GM21529 (cell line): ENCODE measurements around the gene FKBP2.

ENCODE experiments used
- ATAC-seq: cut with Tn5 transposase; IDR thresholded peaks from one replicate; pipeline ENCODE4 v1.9.1; 2021; ENCODE audit not compliant: unreplicated experiment

FKBP2 gene

DNA sequence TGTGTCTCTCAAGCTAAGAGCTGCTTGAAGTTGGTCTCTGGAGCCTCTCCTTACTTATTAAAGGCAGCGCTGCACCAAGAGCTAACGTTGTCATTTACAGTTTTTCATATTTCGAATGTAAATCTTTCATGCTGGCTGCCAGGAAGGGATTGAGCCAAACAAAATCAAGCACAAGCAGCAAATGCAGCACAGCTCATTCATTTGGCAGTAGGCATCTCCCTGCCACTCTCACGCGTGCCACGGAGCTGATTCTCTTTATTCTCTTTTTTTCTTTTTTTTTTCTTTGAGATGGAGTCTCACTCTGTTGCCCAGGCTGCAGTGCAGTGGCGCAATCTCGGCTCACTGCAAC lies 8.0 kb upstream of the FKBP2 start:
- ATAC-seq: no peak

DNA sequence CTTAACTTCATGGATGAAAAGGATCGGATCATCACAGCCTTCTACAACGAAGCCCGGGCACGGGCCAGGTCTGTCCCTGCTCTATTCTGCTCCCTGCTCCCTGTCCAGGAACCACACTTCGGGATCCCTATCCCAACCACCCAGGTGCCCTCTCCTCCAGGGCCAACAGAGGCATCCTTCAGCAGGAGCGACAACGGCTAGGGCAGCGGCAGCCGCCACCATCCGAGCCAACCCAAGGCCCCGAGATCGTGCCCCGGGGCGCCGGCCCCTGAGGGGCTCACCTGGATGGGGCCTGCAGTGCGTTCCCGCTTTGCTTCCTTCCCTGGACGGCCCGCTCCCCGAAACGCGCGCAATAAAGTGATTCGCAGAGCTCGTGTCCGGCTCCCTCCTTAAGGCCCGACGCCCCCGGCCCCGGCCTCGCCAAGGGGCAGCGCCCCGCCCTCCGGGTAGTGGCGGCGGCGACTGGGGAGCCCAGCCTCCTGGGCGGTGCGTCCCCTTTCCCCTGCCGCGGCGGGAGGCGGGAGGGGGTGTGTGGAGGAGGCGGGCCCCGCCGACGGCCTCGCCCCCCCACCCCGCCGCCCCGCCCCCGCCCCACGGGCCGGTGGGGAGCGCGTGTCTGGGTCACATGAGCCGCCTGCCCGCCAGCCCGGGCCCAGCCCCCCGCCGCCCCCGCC lies 6.8 kb upstream of the FKBP2 start, which contains the start of gene VEGFB:
Gene VEGFB (plus strand): TSS at position 672 of the 674 bp plus-strand sequence. CDS start 250 bp downstream, outside the sequence.
- ATAC-seq: no peak

DNA sequence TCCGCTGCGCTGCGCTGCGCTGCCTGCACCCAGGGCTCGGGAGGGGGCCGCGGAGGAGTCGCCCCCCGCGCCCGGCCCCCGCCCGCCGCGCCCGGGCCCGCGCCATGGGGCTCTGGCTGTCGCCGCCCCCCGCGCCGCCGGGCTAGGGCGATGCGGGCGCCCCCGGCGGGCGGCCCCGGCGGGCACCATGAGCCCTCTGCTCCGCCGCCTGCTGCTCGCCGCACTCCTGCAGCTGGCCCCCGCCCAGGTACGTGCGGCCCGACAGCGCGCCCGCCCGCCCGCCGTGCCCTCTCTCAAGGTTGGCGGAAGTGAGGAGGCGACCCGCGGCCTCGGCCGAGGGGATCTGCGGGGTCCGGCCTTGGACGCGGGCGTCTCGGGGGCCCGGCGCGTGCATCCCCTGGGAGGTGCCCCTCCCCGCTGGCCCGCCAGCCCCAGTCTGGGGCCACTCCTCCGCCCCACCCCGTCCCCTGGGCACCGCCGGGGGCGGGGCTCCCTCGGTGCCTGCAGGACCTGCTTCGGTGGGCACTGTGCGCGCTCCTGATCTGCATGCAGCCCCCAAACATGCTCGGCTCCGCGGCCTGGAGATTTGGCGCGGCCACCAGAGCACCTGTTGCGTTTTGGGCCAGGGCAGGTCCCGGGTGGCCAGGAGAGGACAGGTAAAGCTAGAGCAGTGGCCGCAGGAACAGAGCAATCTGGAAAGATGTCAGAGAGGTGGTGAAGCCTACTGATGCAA lies 6.1 kb upstream of the FKBP2 start:
- no peak for ATAC-seq

DNA sequence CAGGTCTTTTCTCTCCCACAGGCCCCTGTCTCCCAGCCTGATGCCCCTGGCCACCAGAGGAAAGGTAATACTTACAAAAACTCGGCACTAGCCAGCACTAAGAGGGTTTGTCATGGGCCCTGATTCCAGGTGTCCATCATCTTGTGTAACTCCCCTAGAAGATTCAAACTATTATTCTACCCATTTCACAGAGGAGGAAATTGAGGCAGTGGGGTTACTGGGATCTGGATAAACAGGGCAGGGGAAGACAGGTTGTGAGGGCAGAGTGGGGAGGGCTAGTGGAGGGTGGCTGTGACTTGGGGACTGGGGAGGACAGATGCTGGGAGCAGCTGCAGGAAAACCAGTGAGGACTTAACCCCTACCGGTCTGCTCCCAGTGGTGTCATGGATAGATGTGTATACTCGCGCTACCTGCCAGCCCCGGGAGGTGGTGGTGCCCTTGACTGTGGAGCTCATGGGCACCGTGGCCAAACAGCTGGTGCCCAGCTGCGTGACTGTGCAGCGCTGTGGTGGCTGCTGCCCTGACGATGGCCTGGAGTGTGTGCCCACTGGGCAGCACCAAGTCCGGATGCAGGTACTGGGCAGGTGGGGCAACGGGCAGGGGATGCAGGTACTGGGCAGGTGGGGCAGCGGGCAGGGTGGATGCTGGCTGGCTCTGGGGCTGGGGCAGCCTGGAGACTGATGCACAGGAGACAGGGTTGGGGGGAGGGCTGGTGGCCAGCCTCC lies 5.3 kb upstream of the FKBP2 start:
- no peak for ATAC-seq

DNA sequence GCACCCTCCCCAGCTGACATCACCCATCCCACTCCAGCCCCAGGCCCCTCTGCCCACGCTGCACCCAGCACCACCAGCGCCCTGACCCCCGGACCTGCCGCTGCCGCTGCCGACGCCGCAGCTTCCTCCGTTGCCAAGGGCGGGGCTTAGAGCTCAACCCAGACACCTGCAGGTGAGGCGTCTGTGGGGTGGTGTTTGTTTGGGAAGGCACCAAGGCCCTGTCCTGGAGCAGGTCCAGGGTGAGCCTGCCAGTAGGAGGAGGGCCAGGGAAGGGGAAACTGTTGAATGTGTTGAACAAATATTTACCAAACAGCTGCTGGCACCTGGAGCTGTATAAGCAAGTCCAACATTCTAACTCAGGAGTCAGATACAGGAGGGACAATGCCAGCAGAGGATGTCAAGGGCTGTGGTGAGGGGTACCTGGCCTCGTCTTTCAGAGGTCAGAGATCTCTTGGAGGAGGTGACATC lies 3.4 kb upstream of the FKBP2 start:
- ATAC-seq: no peak

DNA sequence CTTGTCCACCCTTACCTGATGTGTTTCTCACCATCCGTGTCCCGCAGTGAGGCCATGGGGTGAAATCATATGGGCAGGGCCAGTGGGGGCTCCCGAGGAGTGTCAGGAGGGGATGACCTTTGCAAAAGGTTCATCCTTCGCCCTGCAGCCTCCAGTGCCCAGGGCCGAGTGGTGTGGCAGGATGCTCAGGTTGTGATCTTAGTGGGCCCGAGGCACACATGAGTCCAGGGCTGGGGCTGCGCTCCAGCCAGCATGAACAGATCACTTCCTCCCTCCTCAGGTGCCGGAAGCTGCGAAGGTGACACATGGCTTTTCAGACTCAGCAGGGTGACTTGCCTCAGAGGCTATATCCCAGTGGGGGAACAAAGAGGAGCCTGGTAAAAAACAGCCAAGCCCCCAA lies 2.8 kb upstream of the FKBP2 start:
- no peak for ATAC-seq

DNA sequence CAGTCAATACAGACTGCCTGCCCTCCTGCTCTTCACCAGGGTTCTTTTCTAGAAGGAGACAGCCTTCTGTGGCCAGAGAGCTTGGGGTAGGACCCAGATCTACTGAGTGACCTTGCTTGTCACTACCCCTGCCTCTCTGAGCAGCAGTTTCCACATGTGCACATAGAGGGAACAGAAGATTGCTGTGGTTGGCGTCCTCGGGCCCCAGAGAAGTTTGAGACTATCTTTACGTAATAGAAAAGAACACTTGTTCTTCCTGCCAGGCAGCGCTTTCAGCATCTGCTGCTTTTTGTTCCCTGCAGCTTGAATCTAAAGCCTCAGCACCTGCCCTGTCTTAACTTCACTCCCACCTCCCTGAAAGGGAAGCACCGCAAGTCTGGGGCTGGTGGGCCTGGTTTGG lies 1.9 kb upstream of the FKBP2 start:
- ATAC-seq: no peak

DNA sequence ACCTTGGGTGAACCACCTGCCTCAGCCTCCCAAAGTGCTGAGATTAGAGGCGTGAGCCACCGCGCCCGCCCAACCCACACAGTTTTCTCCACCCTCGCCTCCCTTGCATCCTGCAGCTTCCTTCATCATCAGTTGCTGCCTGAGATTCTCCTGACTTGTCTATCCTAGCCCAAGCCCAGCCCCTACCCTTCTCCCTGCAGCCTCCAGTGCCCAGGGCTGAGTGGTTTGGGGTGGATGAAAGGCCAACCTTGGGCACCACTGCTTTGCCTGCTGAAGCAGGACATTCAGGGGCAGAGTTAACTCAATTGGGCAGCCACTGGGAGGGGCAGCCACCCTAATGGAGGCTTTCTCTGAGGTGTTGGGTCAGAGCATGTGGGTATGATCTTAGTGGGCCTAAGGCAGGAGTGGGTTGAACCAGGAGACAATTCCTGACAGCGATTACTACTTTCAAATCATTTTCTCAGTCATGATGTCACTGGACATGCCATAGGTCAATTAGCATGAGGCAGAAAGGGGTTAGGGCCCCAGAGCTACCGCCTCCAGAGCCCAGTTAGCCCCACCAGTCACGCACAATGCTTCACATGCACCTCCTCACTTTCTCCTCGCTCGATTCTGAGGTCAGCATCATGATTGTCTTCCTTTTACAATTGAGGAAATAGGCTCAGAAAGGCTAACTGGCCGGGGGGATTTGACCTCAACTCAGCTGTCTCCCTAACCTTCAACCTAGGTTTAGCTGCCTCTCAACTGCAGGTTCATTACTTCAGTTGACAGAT lies 1.0 kb upstream of the FKBP2 start:
- ATAC-seq: peak; percentile 14

DNA sequence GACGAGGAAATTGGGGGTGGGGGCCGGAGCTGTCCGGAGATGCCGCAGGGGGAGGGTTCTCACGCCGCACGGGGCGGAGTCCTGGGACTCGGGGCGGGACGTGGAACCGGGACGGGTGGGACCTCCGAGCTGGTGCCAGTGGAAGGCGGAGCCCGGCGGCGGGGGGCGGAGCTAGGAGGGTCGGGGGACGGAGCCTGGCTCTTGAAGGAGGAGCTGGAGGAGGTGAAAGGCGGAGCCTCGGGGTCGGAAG lies 271 bp downstream of the FKBP2 start:
- ATAC-seq: peak; percentile 58

DNA sequence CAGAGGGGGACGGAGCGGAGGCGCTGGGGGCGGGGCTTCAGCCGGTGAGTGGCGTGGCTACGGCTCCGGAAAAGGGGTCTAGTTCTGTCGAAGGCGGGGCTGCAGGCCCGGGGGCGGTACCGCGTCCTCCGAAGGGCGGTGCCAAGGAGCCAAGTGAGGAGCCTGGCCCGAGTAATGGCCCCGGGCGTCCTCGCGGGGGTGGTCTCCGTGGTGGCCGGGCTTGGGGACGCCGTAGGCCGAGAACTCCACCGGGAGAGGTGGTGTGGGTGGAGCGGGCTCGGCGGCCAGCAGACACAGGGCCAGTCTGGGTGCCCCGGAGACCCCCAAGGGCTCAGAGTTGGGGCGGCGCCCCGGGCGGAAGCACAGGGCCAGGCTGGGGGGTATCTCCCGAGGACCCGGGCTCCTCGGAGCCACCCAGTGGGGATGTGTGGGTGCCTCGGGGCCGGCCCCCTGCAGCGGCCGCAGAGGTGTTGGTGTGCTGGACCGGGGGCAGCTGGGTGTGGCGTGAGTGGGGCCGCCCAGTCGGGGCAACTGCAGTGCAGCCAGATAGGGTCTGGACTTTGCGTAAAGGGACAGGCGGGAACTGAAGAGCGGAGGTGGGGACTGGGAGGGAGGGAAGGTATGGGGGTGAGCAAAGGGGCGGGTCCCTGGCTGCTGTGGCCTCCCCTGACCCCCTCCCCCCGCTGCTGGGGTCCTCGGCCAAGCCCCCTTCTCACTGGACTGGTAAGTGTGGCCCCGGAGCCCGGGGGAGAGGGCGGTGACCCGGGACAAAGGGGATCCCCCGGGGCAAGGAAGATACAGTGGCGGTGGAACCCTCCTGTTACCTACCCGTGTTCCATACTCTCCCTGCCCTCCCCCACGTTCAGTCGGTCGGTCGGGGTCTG lies 838 bp downstream of the FKBP2 start:
- peak; percentile 4 for ATAC-seq

DNA sequence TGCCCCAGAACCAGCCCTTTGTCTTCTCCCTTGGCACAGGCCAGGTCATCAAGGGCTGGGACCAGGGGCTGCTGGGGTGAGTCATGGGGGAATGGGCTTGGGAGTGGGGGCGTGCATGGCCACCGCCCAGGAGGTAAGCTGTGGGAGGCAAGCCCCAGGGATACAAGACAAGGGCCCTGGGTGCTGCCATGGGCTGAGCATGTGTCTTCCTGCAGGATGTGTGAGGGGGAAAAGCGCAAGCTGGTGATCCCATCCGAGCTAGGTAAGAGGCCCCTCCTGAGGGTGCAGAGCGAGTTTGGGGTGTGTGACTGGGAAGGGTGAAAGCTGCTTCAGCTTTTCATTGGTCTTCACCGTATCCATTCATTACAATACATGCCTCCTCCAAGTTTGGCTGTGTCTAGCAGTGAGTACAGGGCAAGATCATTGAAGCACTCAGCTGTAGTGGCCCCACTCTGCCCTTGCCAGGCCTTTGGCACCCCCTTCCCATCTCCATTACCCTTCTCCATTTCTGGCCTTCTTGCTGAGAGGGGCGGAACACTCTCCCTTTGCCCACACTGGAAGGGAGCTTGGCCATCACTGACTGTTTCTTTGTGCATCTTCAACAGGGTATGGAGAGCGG lies 2.5 kb downstream of the FKBP2 start:
- ATAC-seq: no peak

DNA sequence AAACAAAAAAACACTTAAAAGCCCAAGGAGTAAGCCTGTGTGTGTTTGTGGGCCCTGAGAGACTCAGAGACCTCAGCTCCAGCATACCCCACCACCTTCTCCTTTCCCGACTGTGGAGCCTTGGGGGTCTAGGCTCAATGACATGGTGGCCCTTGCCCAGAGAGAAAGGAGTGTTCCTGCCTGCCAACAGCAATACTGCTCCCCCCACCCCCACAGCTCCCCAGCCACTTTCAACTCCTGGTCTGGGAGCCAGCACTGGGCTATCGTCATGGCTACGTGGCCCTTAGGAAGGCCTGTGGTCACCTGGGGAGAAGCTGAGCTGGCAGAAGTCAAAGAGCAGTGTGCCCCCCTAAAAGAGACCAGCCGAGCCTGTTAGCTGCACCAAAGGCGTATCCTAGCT lies 3.2 kb downstream of the FKBP2 start:
- ATAC-seq: no peak

DNA sequence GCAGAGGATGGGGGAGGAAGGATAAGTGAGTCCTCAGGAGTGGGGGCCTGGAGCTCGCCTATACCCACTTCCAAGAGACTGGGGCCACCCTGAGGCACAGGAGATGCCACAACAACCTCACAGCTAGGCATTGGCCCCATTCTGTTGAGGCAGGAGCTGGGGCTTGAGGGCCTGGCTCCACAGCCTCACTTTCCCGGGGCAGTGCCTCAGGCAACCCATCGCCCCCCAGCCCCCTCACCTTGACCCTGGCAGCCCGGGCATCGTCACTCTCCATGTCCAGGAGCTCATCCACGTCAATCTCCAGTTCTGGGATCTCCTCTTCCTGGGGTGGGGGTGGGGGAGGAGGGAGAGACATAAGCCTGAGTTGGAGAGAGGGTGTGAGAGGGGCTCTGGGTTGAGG lies 4.1 kb downstream of the FKBP2 start:
- ATAC-seq: no peak

DNA sequence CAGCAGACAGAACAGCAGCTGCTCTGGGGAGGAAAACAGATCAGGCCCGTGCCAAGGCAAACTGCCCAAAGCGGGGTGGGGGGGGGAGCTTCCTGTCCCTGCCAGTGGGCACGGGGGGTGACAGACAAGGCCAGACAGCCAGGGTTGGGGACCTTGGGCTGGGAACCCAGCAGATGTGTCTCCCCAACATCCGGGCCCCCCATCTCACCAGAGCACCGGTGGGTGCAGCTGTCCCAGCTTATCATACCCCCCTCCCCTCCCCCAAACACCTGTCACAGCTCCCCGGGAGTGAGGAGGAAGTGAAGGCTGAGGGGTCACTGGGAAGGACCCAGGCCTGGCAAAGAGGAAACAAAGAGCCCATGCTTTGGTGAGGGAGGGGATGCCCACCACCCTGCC lies 4.5 kb downstream of the FKBP2 start:
- ATAC-seq: no peak

DNA sequence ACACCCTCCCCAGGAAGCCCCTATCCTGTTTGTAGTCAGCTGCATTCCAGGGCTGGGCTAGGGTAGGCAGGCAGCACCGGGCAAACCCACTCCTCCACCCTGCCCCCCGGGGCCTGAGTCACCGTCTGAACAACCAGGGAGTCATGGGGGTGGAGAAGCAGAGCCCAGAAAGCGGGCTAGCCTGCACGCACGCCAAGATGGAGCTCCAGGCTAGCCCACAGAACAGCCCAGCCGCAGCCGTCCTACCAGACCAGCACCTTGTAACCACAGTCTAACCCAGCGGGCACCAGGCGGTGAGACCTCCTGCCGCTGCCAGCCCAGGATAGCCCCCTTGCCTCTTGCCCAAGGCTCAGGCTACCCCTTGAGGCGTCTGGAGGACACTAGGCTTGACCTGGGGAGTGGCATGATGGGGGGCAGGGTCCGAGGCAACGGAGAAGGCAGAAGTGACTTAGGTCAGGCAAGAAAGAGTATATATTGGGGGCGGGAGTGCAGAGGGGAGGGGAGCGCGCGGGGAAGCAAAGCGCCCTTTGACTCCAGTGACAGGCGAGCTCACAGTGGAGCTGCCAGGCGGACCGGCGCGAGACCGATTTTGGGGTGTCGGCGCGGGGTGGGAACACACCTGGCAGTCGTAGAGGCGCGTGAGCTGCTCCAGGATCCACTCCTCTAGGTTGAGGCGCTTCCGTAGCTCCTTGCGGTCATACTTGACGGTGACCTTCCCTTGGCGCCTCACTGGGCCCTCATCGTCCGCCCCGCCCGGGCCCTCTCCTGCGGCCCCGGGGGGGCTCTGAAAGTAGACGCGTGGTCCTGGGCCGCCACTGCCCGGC lies 5.1 kb downstream of the FKBP2 start:
- no peak for ATAC-seq

DNA sequence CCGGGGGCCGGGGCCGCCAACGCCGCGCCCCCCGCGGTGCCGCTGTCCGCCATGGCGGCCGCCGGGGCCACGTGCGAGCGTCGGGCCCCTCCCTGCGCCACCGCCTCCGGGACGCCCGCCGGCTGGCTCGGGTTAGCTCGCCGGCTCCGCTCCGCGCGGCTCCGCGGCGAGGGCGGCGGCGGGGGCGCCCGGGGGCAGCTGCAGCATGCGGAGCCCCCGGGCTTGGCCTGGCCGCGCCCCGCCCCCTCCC lies 5.7 kb downstream of the FKBP2 start:
- peak; percentile 3 for ATAC-seq

DNA sequence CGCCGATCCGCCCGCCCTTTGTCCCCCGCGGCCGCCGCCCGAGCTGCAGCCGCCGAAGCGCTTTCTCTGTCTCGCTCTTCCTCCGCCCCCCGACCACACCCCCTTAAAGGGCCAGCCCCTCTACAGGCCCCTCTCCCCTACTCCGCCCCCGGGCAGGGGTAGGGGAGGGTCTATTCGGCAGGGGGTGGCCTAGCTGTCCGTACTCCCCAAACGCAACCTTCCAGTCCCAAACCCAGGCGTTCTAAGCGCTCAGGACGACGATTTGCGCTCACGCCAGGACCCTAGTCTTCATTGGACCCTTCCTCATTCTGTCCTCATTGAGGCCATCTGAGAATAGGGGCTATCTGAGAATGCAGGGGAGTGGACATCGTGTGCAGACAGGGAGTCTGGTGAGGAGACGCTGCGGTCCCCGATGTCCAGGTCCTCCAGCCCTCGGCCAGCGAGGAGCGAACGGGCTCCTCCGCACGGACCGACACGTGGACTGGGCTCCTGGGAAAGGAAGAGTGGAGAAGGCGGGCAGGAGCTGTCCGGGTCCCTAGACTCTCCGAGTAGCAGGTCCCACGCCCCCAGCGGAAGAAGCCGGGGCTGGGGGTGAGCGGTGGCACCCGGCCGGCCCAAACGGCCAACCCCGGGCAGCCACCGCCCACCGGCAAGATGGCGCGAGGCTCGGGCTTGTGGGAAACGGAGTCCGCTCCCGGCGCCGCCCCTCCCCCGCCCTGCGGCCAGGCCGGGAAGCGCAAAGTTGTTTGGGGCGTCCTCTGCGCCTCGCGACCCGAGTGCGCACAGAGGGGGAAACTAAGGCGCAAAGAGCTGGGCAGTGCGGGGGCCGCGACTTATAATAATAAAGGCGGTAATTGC lies 6.2 kb downstream of the FKBP2 start, which contains the start of gene PPP1R14B:
Gene PPP1R14B (minus strand): TSS at position 73 of the 858 bp plus-strand sequence. CDS start 270 bp downstream, outside the sequence.
- peak; percentile 34 for ATAC-seq

DNA sequence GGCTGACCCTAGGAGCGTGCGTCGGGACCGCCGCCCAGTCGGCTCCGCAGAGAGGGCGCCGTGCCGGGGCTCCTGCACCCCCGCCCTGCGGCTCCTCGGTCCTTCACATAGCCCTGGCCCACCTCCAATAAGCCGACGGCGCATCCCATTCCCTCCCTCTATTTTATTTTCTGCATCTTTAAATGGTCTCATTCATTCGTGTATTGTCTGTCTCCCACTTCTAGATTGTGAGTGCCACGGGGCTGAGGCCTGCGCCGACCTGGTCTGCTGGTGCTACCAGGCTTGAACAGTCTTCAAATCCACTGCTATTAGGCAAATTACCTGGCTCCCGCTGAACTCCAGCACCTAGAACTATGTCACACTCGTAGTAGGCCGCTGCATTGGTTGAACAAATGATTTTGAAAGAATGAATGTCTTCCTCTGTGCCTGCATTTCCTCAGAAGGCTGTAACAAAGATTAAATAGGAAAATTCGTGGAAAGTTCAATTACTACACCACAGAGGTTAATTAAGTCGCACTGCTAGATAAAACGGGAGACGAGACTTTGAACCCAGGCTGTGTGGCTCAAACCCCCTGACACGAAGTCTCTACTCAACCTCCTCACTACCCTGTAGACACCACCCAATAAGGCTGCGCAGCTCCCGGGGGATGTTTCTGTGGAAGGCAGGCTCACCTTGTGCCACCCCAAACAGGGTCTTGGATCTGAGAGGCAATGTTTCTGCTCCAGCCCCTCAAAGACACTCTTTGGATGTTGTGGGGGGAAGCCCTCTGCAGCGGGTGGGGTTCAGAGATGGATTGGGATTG lies 7.0 kb downstream of the FKBP2 start:
- no peak for ATAC-seq
